ENCODE results near the gene GGCT.

GRCh38 chr7:30525429-30525828 is 20.8 kb upstream of the GGCT start:
- no peak for TF ChIP-seq CTCF (IDR thresholded peaks at IDR 0.05)
- TF ChIP-seq EP300 (IDR thresholded peaks at IDR 0.05; ENCODE audit: low read depth) = no peak
- TF ChIP-seq POLR2AphosphoS5 (IDR thresholded peaks at IDR 0.05) = no peak
- TF ChIP-seq POLR2A (IDR thresholded peaks at IDR 0.05) = no peak
